Activated CD8-positive, alpha-beta T cell treated with anti-CD3 and anti-CD28 coated beads for 36 hours (primary cell): ENCODE results near the gene MRPL42. TPM values are rescaled to one million over a fixed set of nuclear protein-coding genes. Genes with fewer than 3 reads are reported as not detected.

Experiments used
- ATAC-seq: fragments of 200-7000 bp; cut with Tn5 transposase; one replicate; pipeline ENCODE4 v1.10.0; 2021; ENCODE audit warnings: mild to moderate bottlenecking, moderate library complexity
- CTCF ChIA-PET: fragments of 350-600 bp; sonication (Branson Sonifier 250); formaldehyde crosslinking; loops from one replicate; lab custom pipeline; 2021; ENCODE audit warnings: antibody characterized with exemption; lab: Charles Lee
- POLR2A ChIA-PET: fragments of 350-600 bp; sonication (Branson Sonifier 250); formaldehyde crosslinking; loops from one replicate; lab custom pipeline; 2021; ENCODE audit warnings: antibody characterized with exemption; lab: Charles Lee
- DNase-seq: peaks from one replicate; pipeline ENCODE4 v3.0.0-alpha.2; 2020
- H3K27ac Mint-ChIP-seq: one replicate; pipeline ENCODE4 v1.8.0; 2021; ENCODE audit warnings: mild to moderate bottlenecking, mixed read lengths
- H3K27me3 Mint-ChIP-seq: one replicate; pipeline ENCODE4 v1.8.0; 2021; ENCODE audit warnings: mixed read lengths
- H3K36me3 Mint-ChIP-seq: one replicate; pipeline ENCODE4 v1.8.0; 2021; ENCODE audit warnings: low read depth, mixed read lengths
- H3K4me1 Mint-ChIP-seq: one replicate; pipeline ENCODE4 v1.8.0; 2021; ENCODE audit warnings: low read depth, mixed read lengths
- H3K4me3 Mint-ChIP-seq: one replicate; pipeline ENCODE4 v1.8.0; 2021; ENCODE audit warnings: mild to moderate bottlenecking, moderate library complexity, mixed read lengths
- H3K9me3 Mint-ChIP-seq: one replicate; pipeline ENCODE4 v1.8.0; 2021; ENCODE audit warnings: mixed read lengths
- CTCF ChIP-seq: fragments of 200-600 bp; IDR thresholded peaks from one replicate; pipeline ENCODE4 v1.8.0; 2022; ENCODE audit warnings: antibody characterized with exemption, mild to moderate bottlenecking
- intact Hi-C: fragments of 100-400 bp; cut with micrococcal nuclease; formaldehyde crosslinking; loops from one replicate; pipeline ENCODE4 v1.10.0; 2022
- total RNA-seq, 2 experiments: library from RNA; stranded (reverse); gene quantifications; one replicate each; pipeline ENCODE4 v1.2.3, GENCODE V29; 2021

Gene MRPL42
- total RNA-seq, 2 experiments from 2014 or later = 85.6 to 87.6 TPM

GRCh38 chr12:93451423-93452158 lies 15.7 kb upstream of the MRPL42 start:
- Mint-ChIP-seq H3K27me3 (peaks cover 1% of the 10 kb centered on the region), H3K9me3 (no peaks in the 10 kb centered on the region), H3K4me1 (peaks cover 16% of the 10 kb centered on the region), H3K27ac (no peak overlapping the region), H3K4me3 (no peak overlapping the region), H3K36me3 (no peaks in the 10 kb centered on the region)
- intact Hi-C loops = no loop called here
- TF ChIP-seq CTCF = no peak
- ATAC-seq = no peak
- ChIA-PET CTCF (interaction anchor here (1.4 kb wide), 1 partner anchor 16 kb away, joined by 3 read pairs; no protein-coding TSS in a partner anchor), POLR2A (no interaction called here)
- DNase-seq = no peak

GRCh38 chr12:93453633-93454032 lies 13.7 kb upstream of the MRPL42 start:
- CTCF ChIA-PET = no interaction called here
- intact Hi-C loops = no loop called here
- peaks cover 1% of the 10 kb centered on the region for H3K27me3 Mint-ChIP-seq

GRCh38 chr12:93456077-93456476 lies 11.2 kb upstream of the MRPL42 start:
- DNase-seq = no peak
- H3K4me1 Mint-ChIP-seq = no peaks in the 10 kb centered on the region
- H3K4me3 Mint-ChIP-seq = no peak overlapping the region
- ChIA-PET CTCF (no interaction called here), POLR2A (no interaction called here)
- no peaks in the 10 kb centered on the region for H3K36me3 Mint-ChIP-seq
- TF ChIP-seq CTCF = no peak
- no peaks in the 10 kb centered on the region for H3K9me3 Mint-ChIP-seq
- H3K27ac Mint-ChIP-seq = no peak overlapping the region
- intact Hi-C loops = no loop called here
- ATAC-seq = no peak
- peaks cover 1% of the 10 kb centered on the region for H3K27me3 Mint-ChIP-seq

More at GRCh38 chr12:93453633-93454032, 13.7 kb upstream of the MRPL42 start:
- TF ChIP-seq CTCF = no peak
- Mint-ChIP-seq H3K4me1 (peaks cover 5% of the 10 kb centered on the region), H3K27ac (no peak overlapping the region), H3K36me3 (no peaks in the 10 kb centered on the region), H3K4me3 (no peak overlapping the region), H3K9me3 (no peaks in the 10 kb centered on the region)
- no peak for DNase-seq
- POLR2A ChIA-PET = no interaction called here
- ATAC-seq = no peak

GRCh38 chr12:93459097-93459496 lies 8.2 kb upstream of the MRPL42 start:
- no peaks in the 10 kb centered on the region for H3K36me3 Mint-ChIP-seq
- H3K4me1 Mint-ChIP-seq = no peaks in the 10 kb centered on the region
- peaks cover 1% of the 10 kb centered on the region for H3K27me3 Mint-ChIP-seq
- CTCF ChIA-PET = interaction anchor here (1.0 kb wide), 1 partner anchor 9 kb away, joined by 3 read pairs; no protein-coding TSS in a partner anchor
- no peak overlapping the region for H3K4me3 Mint-ChIP-seq
- TF ChIP-seq CTCF = no peak
- H3K9me3 Mint-ChIP-seq = no peaks in the 10 kb centered on the region
- intact Hi-C loops = no loop called here
- POLR2A ChIA-PET = interaction anchor here (0.9 kb wide), 1 partner anchor 13 kb away, joined by 3 read pairs; no protein-coding TSS in a partner anchor
- ATAC-seq = no peak
- DNase-seq = no peak
- no peak overlapping the region for H3K27ac Mint-ChIP-seq

GRCh38 chr12:93460003-93460402 lies 7.3 kb upstream of the MRPL42 start:
- TF ChIP-seq CTCF = no peak
- ChIA-PET POLR2A (no interaction called here), CTCF (no interaction called here)
- Mint-ChIP-seq H3K4me1 (no peaks in the 10 kb centered on the region), H3K36me3 (no peaks in the 10 kb centered on the region), H3K9me3 (no peaks in the 10 kb centered on the region), H3K4me3 (no peak overlapping the region), H3K27me3 (peaks cover 1% of the 10 kb centered on the region), H3K27ac (no peak overlapping the region)
- intact Hi-C loops = no loop called here
- no peak for ATAC-seq
- DNase-seq = no peak
